HG03095 (cell line): ENCODE results near the gene DPH6.

ENCODE experiments used
- ATAC-seq: cut with Tn5 transposase; IDR thresholded peaks from one replicate; pipeline ENCODE4 v1.9.1; 2021; ENCODE audit warnings: moderate library complexity; ENCODE audit not compliant: unreplicated experiment

The DPH6 gene

GRCh38 chr15:35487417-35487816 is 58.5 kb downstream of the DPH6 start:
- no peak for ATAC-seq

- no peak for ATAC-seq
Observed at GRCh38 chr15:35486296-35486695, 59.7 kb downstream of the DPH6 start.

- ATAC-seq = no peak
Observed at GRCh38 chr15:35485411-35485810, 60.6 kb downstream of the DPH6 start.

DNA sequence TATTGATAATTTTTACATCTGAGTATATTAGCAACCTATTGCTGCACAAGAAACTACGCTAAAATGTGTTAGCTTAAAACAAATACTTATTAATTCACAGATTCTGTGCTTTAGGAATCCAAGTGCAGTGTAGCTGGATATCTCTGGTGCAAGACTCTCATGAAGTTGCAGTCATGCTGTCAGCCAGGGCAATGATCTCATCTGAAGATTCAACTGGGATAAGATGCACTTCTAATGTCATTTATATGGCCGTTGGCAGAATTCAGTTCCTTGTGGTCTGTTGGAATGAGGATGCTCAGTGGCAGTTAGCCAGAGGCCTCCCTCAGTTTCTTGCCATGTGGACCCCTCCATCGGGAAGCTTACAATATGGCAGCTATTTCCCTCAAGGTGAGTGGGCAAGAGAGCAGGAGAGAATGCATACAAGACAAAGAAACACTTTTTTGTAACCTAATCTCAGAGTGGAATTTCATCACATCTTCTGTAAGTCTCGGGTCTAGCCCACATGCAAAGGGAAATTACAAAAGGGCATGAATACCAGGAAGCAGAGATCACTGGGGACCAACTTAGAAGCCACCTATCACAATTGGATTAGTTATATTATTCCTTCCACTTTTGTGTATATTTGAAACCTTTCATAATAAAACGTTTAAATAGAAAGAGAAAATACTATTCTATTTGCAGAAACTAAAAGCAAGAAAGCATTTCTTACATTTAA is 61.6 kb downstream of the DPH6 start:
- ATAC-seq = no peak

DNA sequence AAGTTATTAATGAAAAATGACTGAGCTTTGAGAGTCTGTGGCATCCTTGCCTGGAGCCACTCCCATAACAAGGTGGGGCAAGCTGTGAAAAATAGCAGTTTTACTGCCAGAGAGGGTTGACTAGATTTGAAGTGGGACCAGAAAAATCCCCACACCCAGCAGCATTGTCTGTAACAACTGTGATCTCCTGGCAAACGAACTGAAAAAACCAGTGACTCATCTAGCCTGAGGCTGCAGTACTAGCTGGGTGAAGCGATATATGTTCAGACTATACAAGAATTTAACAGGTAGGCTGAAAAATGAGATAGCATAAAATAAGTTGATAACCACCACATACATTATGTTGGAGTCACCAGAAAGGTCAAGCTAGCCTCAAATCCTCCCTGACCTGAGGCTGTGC is 64.0 kb downstream of the DPH6 start:
- no peak for ATAC-seq

GRCh38 chr15:35481064-35481463 is 64.9 kb downstream of the DPH6 start:
- ATAC-seq = no peak

- no peak for ATAC-seq
Observed at GRCh38 chr15:35479423-35479822, 66.5 kb downstream of the DPH6 start.

DNA sequence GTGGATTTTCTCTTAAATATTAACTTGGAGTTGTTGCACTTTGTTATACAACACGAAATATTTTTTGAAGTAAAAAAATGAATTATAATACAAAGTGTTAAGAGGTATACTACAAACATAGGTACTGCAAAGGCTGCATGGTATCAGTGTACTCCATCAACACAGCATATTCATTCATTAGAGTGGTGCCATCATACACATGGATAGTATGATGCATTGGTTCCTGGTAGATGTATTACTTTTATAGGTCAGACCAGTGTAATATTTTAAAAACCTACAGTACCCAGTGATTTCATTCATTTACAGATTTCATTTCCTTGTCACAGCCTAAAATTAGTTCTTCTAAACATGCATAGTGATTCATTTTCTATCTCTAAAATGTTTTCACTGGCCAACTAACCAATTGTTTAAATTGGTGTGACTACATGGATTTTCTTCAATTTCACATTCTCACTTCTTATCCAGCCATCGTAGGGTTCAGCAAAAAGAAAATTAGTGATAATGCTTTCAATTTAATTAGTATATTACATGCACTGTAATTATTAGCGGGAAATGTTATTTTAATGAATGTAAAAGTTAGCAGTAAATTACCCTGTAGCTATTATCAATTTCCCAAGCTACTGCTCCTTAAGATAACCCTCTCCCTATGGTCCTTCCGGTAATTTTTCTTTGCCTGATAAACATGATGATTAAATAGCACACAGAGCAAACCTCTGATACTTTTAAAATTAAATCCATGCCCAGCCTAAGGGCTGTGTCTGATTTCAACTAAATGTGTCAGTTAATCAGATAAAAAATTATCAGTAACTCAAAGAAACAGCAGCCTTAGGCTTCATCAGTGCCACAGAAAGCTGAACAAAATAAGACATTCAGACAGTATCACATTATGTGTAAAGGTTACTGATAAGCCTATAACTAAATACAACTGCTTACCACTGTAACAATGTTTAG is 68.4 kb downstream of the DPH6 start:
- no peak for ATAC-seq

DNA sequence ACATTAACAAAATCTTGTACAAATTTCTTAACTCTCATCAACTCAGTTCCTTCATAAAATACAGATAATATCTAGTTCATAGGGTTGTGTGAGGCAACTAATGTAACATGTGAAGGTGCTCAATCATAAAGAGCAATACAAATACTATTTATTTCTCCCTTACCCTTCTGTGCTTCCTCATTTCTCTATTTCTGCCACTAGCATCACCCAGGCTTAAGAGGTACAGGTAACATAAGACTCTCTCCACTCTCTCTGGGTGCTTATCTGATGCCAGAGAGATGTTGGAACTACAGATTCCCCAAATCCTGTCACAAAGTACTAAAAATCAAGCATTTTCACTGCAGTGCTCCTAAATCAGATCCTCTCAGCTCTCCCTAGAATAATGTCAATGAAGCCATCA is 74.9 kb downstream of the DPH6 start:
- no peak for ATAC-seq

DNA sequence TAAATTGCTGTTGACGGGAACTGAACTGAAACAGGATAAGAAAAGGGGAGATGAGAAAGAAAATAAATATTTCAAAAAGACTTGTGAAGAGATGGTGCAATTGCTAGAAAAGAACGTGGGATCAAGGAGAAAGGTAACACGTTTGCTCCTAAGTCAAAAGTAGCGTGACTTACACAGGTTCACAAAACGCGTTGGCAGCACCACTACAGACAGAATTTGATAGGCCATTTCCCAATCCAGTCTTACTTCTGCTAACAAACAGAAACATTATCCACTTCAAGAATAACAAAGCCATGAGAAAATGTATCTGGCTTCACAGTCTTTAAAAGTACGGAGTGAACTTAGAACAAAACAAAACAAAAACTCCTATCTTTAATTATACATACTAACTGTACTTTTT is 75.5 kb downstream of the DPH6 start:
- ATAC-seq = no peak

DNA sequence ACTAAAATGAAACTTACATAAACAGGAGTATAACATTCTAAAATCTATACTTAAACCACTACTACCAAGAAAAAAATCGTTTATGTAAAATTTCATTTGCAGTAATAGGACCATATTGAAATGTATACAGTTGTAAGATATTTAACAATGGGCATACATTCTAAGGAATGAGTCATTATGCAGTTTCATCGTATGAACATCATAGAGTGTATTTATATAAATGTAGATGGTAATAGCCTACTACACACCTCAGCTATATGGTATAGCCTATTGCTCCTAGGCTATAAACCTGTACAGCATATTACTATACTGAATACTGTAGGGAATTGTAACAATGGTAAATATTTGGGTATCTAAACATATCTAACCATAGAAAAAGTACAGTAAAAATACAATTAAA is 79.5 kb downstream of the DPH6 start:
- no peak for ATAC-seq

- ATAC-seq = no peak
Observed at GRCh38 chr15:35465783-35466182, 80.2 kb downstream of the DPH6 start.

DNA sequence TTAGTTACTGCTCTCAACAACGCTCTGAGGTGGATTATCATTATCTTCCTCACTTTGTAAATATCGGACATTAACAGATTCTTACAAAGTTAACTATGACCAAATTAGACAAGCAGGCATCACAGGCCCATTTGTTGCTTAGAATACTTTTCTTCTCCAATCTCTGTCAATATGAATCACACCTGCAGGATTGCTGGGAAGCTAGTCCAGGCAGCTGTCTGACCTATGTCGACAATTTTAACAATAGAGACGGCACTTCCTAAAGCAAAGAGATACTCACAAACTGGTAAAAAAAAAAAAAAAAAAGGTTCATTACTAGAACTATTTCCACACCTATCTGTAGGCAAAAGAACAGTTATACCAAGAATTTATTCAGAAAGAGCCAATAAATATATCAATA is 85.3 kb downstream of the DPH6 start:
- ATAC-seq = no peak

- no peak for ATAC-seq
Observed at GRCh38 chr15:35458176-35458856, 87.6 kb downstream of the DPH6 start.

GRCh38 chr15:35455201-35455600 is 90.8 kb downstream of the DPH6 start:
- no peak for ATAC-seq

DNA sequence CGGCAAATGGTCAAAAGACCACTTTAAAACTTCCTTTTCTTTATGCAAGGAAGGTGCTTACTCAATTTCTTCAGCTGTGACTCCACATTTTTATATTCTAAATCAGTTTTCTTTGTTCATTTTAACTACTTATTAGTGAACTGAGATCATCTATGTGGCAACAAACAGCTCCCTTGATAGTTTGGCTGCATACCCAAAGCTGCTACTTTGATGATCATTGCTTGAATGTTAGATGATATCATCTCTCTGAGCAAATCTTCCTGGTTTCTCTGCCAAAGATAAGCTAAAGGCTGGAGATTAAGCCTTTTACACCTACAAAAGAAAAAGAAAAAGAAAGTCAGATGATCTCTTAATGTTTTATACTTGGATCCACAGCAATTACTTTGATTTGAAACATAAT is 95.5 kb downstream of the DPH6 start:
- no peak for ATAC-seq

DNA sequence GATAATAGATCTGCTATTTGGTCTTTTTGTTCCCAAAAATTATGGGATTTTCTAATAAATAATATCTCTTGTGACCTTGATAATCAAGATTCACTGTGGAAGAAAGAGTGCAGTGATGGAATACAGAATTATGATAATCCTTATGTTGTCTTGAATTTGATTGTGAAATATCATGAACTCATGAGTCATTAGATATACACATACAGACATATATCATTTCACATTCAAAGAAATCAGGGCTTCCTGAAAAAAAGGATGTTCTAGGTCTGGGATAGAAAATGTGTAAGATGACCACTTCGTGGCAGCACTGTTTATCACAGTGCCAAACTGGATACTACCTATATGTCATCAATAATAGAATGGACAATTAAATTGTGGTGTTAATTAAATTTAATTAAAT is 97.7 kb downstream of the DPH6 start:
- ATAC-seq = no peak

DNA sequence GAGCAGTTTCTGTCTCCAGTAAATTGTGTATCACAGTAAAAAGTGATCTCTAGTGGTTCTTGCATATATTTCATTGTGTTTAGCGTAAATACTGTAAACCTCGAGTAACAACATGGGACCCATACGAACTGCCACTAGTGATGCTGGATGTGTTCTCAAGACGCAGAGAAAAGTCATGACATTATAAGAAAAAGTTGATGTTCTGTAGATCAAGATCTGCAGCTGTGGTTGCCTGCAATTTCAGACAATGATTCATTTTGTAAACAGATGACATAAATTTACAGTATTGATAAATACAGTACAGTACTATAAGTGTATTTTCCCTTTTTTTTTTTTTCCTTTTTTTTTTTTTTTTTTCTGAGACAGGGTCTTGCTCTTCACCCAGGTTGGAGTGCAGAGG is 100.1 kb downstream of the DPH6 start:
- ATAC-seq = no peak

- ATAC-seq = no peak
Observed at GRCh38 chr15:35444557-35445204, 101.3 kb downstream of the DPH6 start.

DNA sequence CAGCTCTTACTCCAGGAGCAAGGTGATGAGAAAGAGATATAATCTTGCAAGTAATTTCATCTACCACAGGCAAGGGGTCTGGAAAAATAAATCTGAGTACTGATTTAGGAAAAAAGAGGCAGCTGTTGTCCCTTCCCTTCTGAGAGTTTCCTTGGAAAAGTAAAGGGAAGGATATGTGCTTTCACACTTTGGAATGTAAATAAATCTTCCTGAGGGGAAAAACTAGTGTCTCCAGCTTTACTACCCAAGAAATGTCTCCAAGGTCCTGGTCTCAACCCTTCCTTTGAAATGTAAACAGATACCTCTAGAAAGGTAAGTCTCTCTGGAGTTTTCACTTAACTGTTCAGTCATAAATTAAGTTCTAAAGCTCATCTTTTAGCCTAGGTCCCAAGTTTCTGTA is 102.6 kb downstream of the DPH6 start:
- no peak for ATAC-seq

DNA sequence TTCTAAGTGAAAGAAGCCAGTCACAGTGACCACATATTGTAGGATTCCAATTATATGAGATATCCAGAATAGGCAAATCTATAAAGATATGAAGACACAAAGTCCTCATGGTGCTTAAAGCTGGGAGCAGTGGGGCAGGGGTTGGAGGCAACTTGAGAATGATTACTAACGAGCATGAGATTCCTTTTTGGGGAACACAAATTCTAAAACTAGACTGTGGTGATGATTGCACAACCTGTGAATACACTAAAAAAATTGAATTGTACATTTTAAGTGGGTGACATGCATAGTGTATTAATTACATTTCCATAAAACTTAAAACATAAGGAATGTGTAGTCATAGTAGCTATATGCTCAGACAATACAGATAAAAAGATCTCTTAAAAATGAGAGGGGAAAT is 103.2 kb downstream of the DPH6 start:
- ATAC-seq = no peak
